Body of pancreas (tissue), 4 donors: ENCODE measurements around the gene SEC62.
A peak's percentile ranks its signal among the peaks of the same experiment; 100 is the strongest.

Experiments used
- CTCF ChIP-seq, 7 experiments: fragments of 450-650 bp in 4 of 7; fragments of 200-600 bp in 3 of 7; sonication (generic) in 3 of 7; IDR thresholded peaks; one replicate each; pipeline ENCODE4 v1.5.1; 2016 to 2019; ENCODE audit warnings: antibody characterized with exemption in 7 of 7
- POLR2A ChIP-seq, 3 donors: fragments of 450-650 bp; IDR thresholded peaks; one replicate each; pipeline ENCODE4 v1.6.1; 2016; ENCODE audit warnings: antibody characterized with exemption in 3 of 3, mild to moderate bottlenecking in 2 of 3

GRCh38 chr3:169966428-169966950, at the start of gene SEC62:
- peak; percentile 67 to 88 (median 82) for TF ChIP-seq POLR2A (IDR thresholded peaks at IDR 0.05)
- peak in 5 of 7 experiments; percentile 10 to 65 (median 51) for TF ChIP-seq CTCF (IDR thresholded peaks at IDR 0.05)
